ENCODE data around the gene ZBTB49.

Gene ZBTB49

GRCh38 chr4:4355302-4355701 is 65.3 kb downstream of the ZBTB49 start:
- Histone ChIP-seq H3K27me3 (ENCODE audit: control insufficient read depth in 1 of 2, insufficient read depth in 2 of 2, low read length in 2 of 2) (no peaks in the 10 kb centered on the region), H3K4me1 (ENCODE audit: control insufficient read depth, insufficient read depth, low read length) (no peaks in the 10 kb centered on the region), H3K9me3 (ENCODE audit: control insufficient read depth in 2 of 2, low read length in 2 of 2) (no peaks in the 10 kb centered on the region), H3K36me3 (ENCODE audit: control insufficient read depth in 2 of 2, insufficient read depth in 2 of 2, low read length in 2 of 2) (no peaks in the 10 kb centered on the region), H3K27ac (ENCODE audit: low read length) (no peak overlapping the region), H3K9ac (ENCODE audit: low read length in 2 of 2) (no peak overlapping the region), H3K4me3 (ENCODE audit: low read length in 2 of 2) (no peak overlapping the region)

- Histone ChIP-seq H3K9ac (ENCODE audit: low read length in 2 of 2) (no peak overlapping the region), H3K27ac (ENCODE audit: low read length) (no peak overlapping the region), H3K4me3 (ENCODE audit: low read length in 2 of 2) (no peak overlapping the region), H3K27me3 (ENCODE audit: control insufficient read depth in 1 of 2, insufficient read depth in 2 of 2, low read length in 2 of 2) (no peaks in the 10 kb centered on the region), H3K9me3 (ENCODE audit: control insufficient read depth in 2 of 2, low read length in 2 of 2) (no peaks in the 10 kb centered on the region), H3K4me1 (ENCODE audit: control insufficient read depth, insufficient read depth, low read length) (no peaks in the 10 kb centered on the region), H3K36me3 (ENCODE audit: control insufficient read depth in 2 of 2, insufficient read depth in 2 of 2, low read length in 2 of 2) (no peaks in the 10 kb centered on the region)
Measured at GRCh38 chr4:4356106-4357041, 66.3 kb downstream of the ZBTB49 start.

DNA sequence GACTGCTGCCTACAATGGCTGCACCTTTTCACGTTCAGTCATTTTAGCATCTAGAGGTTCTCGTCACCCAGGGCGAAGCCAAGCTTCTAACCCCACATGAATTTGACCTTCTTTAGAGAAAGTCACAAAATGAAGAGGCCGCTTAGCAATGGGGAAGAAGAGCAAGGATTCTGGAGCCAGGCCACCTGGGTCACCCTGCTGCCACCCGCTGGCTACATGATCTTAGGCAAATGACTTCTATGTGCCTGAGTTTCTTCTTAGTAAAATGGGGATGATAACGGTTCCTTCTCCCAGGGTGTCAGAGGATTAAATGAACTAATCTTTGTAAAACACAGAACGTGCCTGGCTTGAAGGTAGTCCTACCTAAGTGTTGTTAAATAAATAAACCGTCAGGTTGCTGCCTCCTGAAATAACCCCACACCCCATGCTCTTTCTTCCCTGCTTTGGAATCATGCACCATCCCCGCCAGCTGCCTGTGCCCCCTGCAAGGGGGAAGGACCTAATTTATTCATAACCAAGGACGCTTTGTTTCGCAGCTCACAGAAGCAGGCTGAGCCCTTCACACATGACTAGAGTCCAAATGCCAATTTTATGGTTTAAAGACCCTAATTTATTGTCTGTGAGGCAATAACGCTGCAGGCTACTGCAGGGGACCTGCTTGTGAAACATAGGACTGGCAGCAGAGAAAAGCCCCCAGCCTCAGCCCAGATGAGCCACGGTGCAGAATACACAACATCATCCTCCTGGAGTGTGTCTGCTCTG is 68.2 kb downstream of the ZBTB49 start:
- Histone ChIP-seq H3K4me1 (ENCODE audit: control insufficient read depth, insufficient read depth, low read length) (no peaks in the 10 kb centered on the region), H3K27me3 (ENCODE audit: control insufficient read depth in 1 of 2, insufficient read depth in 2 of 2, low read length in 2 of 2) (no peaks in the 10 kb centered on the region), H3K9me3 (ENCODE audit: control insufficient read depth in 2 of 2, low read length in 2 of 2) (no peaks in the 10 kb centered on the region), H3K36me3 (ENCODE audit: control insufficient read depth in 2 of 2, insufficient read depth in 2 of 2, low read length in 2 of 2) (no peaks in the 10 kb centered on the region), H3K9ac (ENCODE audit: low read length in 2 of 2) (no peak overlapping the region), H3K4me3 (ENCODE audit: low read length in 2 of 2) (no peak overlapping the region), H3K27ac (ENCODE audit: low read length) (no peak overlapping the region)

DNA sequence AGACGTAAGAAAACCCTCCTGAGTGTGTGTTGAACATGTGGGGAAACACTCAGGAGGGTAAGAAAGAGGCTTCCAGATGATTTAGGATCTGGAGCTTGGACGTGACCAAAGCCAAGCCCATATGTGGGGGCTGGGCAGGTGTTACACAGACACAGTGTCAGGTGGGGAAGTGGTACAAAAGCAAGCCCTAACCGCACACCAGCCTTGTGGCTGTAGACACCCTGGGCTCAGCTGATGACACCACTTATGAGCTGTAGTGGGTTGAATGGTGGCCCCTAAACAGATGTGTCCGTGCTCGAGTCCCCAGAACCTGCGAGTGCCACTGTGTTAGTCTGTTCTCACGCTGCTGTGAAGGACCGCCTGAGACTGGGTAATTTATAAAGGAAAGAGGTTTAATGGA is 71.8 kb downstream of the ZBTB49 start:
- H3K27me3 ChIP-seq (ENCODE audit: control insufficient read depth in 1 of 2, insufficient read depth in 2 of 2, low read length in 2 of 2) = peaks cover 0 to 2% of the 10 kb centered on the region in 2 donors
- H3K27ac ChIP-seq (ENCODE audit: low read length) = no peak overlapping the region
- H3K9me3 ChIP-seq (ENCODE audit: control insufficient read depth in 2 of 2, low read length in 2 of 2) = no peaks in the 10 kb centered on the region
- no peak overlapping the region for H3K9ac ChIP-seq (ENCODE audit: low read length in 2 of 2)
- H3K4me3 ChIP-seq (ENCODE audit: low read length in 2 of 2) = no peak overlapping the region
- H3K4me1 ChIP-seq (ENCODE audit: control insufficient read depth, insufficient read depth, low read length) = no peaks in the 10 kb centered on the region
- no peaks in the 10 kb centered on the region for H3K36me3 ChIP-seq (ENCODE audit: control insufficient read depth in 2 of 2, insufficient read depth in 2 of 2, low read length in 2 of 2)

GRCh38 chr4:4362991-4363697 is 73.1 kb downstream of the ZBTB49 start:
- Histone ChIP-seq H3K27ac (ENCODE audit: low read length) (no peak overlapping the region), H3K36me3 (ENCODE audit: control insufficient read depth in 2 of 2, insufficient read depth in 2 of 2, low read length in 2 of 2) (no peaks in the 10 kb centered on the region), H3K4me3 (ENCODE audit: low read length in 2 of 2) (no peak overlapping the region), H3K4me1 (ENCODE audit: control insufficient read depth, insufficient read depth, low read length) (no peaks in the 10 kb centered on the region), H3K27me3 (ENCODE audit: control insufficient read depth in 1 of 2, insufficient read depth in 2 of 2, low read length in 2 of 2) (peaks cover 0 to 2% of the 10 kb centered on the region in 2 donors), H3K9me3 (ENCODE audit: control insufficient read depth in 2 of 2, low read length in 2 of 2) (no peaks in the 10 kb centered on the region), H3K9ac (ENCODE audit: low read length in 2 of 2) (no peak overlapping the region)

GRCh38 chr4:4364061-4364460 is 74.0 kb downstream of the ZBTB49 start:
- Histone ChIP-seq H3K4me3 (ENCODE audit: low read length in 2 of 2) (no peak overlapping the region), H3K36me3 (ENCODE audit: control insufficient read depth in 2 of 2, insufficient read depth in 2 of 2, low read length in 2 of 2) (no peaks in the 10 kb centered on the region), H3K9me3 (ENCODE audit: control insufficient read depth in 2 of 2, low read length in 2 of 2) (no peaks in the 10 kb centered on the region), H3K4me1 (ENCODE audit: control insufficient read depth, insufficient read depth, low read length) (no peaks in the 10 kb centered on the region), H3K27ac (ENCODE audit: low read length) (no peak overlapping the region), H3K27me3 (ENCODE audit: control insufficient read depth in 1 of 2, insufficient read depth in 2 of 2, low read length in 2 of 2) (peaks cover 0 to 2% of the 10 kb centered on the region in 2 donors), H3K9ac (ENCODE audit: low read length in 2 of 2) (no peak overlapping the region)

DNA sequence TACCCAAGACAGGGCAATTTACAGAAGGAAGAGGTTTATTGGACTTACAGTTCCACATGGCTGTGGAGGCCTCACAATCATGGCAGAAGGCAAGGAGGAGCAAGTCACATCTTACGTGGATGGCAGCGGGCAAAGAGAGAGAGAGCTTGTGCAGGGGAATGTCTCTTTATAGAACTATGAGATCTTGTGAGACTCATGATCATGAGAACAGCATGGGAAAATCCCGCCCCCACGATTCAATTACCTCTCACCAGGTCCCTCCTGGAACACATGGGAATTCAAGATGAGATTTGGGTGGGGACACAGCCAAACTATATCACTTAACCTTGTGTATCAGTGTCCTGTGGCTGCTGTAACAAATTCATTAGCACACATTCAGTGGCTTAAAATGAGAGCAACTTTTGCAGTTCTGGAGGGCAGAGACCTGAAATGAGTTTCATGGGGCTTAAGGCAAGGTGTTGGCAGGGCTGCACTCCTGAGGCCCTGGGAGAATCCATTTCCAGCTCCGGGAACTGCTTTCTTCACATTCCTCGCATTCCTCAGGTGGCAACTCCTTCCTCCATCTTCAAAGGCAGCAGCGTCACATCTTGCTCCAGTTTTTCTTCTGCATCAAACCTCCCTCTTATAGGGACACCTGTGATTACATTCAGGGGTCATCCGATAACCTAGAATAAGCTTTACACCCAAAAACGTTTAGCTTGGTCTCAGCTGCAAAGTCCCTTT is 74.6 kb downstream of the ZBTB49 start:
- H3K27me3 ChIP-seq (ENCODE audit: control insufficient read depth in 1 of 2, insufficient read depth in 2 of 2, low read length in 2 of 2) = peaks cover 0 to 2% of the 10 kb centered on the region in 2 donors
- no peak overlapping the region for H3K27ac ChIP-seq (ENCODE audit: low read length)
- no peak overlapping the region for H3K4me3 ChIP-seq (ENCODE audit: low read length in 2 of 2)
- no peak overlapping the region for H3K9ac ChIP-seq (ENCODE audit: low read length in 2 of 2)
- H3K4me1 ChIP-seq (ENCODE audit: control insufficient read depth, insufficient read depth, low read length) = no peaks in the 10 kb centered on the region
- H3K9me3 ChIP-seq (ENCODE audit: control insufficient read depth in 2 of 2, low read length in 2 of 2) = no peaks in the 10 kb centered on the region
- H3K36me3 ChIP-seq (ENCODE audit: control insufficient read depth in 2 of 2, insufficient read depth in 2 of 2, low read length in 2 of 2) = no peaks in the 10 kb centered on the region

GRCh38 chr4:4368809-4369580 is 78.9 kb downstream of the ZBTB49 start:
- H3K4me3 ChIP-seq (ENCODE audit: low read length in 2 of 2) = no peak overlapping the region
- no peaks in the 10 kb centered on the region for H3K4me1 ChIP-seq (ENCODE audit: control insufficient read depth, insufficient read depth, low read length)
- H3K9ac ChIP-seq (ENCODE audit: low read length in 2 of 2) = no peak overlapping the region
- no peak overlapping the region for H3K27ac ChIP-seq (ENCODE audit: low read length)
- no peaks in the 10 kb centered on the region for H3K36me3 ChIP-seq (ENCODE audit: control insufficient read depth in 2 of 2, insufficient read depth in 2 of 2, low read length in 2 of 2)
- no peaks in the 10 kb centered on the region for H3K9me3 ChIP-seq (ENCODE audit: control insufficient read depth in 2 of 2, low read length in 2 of 2)
- H3K27me3 ChIP-seq (ENCODE audit: control insufficient read depth in 1 of 2, insufficient read depth in 2 of 2, low read length in 2 of 2) = peaks cover 0 to 2% of the 10 kb centered on the region in 2 donors

All from stomach smooth muscle (tissue), 2 donors.